Activated T-cell treated with anti-CD3 and anti-CD28 coated beads, Interleukin-2, amount 50 U/mL, for 72 hours (primary cell): ENCODE results near the gene PLXNA1. TPM values are rescaled to one million over a fixed set of nuclear protein-coding genes. Genes with fewer than 3 reads are reported as not detected.

Source experiments
- ATAC-seq, 2 donors: fragments of 150-1000 bp; cut with Tn5 transposase; replicated peaks in 1 of 2; 2 replicates each; pipeline ENCODE4 v1.10.0; 2021; ENCODE audit warnings: moderate library complexity in 2 of 2, mild to moderate bottlenecking in 1 of 2
- DNase-seq, 2 donors: peaks; one replicate each; pipeline ENCODE4 v3.0.0; 2021 to 2022; ENCODE audit warnings: mixed read lengths in 1 of 2
- H3K27ac Mint-ChIP-seq: one replicate; pipeline ENCODE4 v1.8.0; 2022; ENCODE audit warnings: mild to moderate bottlenecking, moderate library complexity, mixed read lengths
- H3K27me3 Mint-ChIP-seq: one replicate; pipeline ENCODE4 v1.8.0; 2022; ENCODE audit warnings: low read depth, mixed read lengths
- H3K36me3 Mint-ChIP-seq, 2 donors: one replicate each; pipeline ENCODE4 v1.8.0; 2022; ENCODE audit warnings: mixed read lengths in 2 of 2, mild to moderate bottlenecking in 1 of 2; ENCODE audit not compliant: insufficient read depth in 2 of 2
- H3K4me1 Mint-ChIP-seq: one replicate; pipeline ENCODE4 v1.8.0; 2022; ENCODE audit warnings: low read depth, mixed read lengths
- H3K4me3 Mint-ChIP-seq, 2 donors: one replicate each; pipeline ENCODE4 v1.8.0; 2022; ENCODE audit warnings: mild to moderate bottlenecking in 2 of 2, mixed read lengths in 2 of 2, moderate library complexity in 2 of 2
- H3K9me3 Mint-ChIP-seq, 2 donors: one replicate each; pipeline ENCODE4 v1.8.0; 2022; ENCODE audit warnings: mixed read lengths in 2 of 2
- total RNA-seq, 2 donors: library from RNA; stranded (reverse); gene quantifications; one replicate each; pipeline ENCODE4 v1.2.3, GENCODE V29; 2022

Gene PLXNA1
- total RNA-seq, 2 donors from 2014 or later: 3.7 to 5.2 TPM

DNA sequence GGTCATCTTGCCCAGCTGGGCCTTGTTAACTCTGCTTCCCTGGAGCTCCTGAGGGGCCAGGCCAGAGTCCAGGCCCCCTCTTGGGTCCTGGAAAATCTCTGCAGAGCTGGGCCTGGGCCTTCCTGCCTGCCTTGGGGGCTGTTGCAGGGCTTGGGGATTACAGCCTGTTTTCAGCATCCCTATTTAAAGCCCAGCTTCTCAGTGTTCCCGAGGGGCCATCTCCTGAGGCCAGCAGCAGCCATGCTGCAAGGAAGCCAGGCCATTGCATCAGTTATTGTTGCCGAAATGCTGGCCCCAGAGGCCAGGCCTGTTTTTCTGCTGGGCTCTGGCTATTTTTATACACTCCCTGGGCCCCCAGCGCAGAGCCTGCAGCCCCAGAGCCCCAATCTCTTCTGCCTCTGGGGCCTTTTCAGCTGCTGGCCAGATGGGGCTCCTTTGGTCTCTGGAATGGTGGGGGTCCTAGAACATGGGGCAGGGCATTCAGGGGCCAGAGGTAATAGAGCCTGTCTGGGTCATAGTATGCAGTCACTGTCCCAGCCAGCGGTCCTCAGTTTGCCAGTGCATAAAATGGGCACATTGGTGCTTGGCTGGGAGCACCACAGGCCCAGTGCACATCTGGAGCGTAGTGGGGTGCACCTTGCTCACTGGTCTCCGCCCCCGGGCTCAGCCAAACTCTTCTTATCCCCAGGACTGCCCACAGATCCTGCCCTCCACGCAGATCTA, 28.5 kb downstream of the PLXNA1 start:
- no peak for DNase-seq
- Mint-ChIP-seq H3K4me1 (no peaks in the 10 kb centered on the region), H3K27me3 (no peaks in the 10 kb centered on the region), H3K4me3 (no peak overlapping the region), H3K27ac (no peak overlapping the region), H3K9me3 (no peaks in the 10 kb centered on the region), H3K36me3 (no peaks in the 10 kb centered on the region)
- ATAC-seq: no peak

DNA sequence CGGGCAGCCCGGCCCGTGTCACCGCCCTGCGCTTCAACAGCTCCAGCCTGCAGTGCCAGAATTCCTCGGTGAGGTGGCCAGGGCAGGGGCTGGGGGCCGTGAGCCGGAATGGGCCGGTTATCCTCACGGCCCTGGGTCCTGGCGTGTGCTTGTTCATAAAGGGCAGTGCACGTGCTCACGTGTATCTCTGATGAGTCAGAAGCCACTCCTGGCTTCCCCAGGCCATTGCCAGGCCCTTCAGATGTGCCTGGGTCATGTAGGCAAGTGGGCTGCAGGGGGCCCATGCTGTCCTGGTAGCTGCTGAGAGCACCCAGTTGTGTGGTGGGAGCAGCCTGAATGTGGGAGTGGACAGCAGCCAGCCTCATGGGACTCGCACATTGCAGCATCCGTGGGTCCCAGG, 29.2 kb downstream of the PLXNA1 start:
- Mint-ChIP-seq H3K27me3 (no peaks in the 10 kb centered on the region), H3K4me1 (no peaks in the 10 kb centered on the region), H3K27ac (no peak overlapping the region), H3K9me3 (no peaks in the 10 kb centered on the region), H3K36me3 (no peaks in the 10 kb centered on the region), H3K4me3 (no peak overlapping the region)
- ATAC-seq (no peak), DNase-seq (no peak)

DNA sequence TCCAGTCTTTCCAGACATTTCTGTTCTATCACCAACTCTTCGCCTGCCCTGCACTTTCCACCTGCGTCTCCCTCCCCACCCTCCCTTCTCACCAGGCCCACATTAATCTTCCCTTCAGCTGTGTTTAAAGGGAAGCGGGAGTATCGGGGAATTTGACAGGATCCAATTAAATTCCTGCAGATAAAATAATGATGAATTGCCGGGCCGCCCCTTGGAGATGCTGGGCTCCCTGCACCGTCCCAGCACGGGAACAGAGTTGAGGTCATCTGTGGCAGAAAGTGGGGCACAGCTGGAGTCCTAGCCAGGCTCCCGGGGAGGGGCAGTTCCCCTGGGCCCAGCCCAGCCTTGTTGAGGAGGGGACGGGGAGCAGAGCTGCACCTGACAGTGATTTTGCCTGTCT, 30.3 kb downstream of the PLXNA1 start:
- H3K27ac Mint-ChIP-seq: no peak overlapping the region
- no peak for DNase-seq

DNA sequence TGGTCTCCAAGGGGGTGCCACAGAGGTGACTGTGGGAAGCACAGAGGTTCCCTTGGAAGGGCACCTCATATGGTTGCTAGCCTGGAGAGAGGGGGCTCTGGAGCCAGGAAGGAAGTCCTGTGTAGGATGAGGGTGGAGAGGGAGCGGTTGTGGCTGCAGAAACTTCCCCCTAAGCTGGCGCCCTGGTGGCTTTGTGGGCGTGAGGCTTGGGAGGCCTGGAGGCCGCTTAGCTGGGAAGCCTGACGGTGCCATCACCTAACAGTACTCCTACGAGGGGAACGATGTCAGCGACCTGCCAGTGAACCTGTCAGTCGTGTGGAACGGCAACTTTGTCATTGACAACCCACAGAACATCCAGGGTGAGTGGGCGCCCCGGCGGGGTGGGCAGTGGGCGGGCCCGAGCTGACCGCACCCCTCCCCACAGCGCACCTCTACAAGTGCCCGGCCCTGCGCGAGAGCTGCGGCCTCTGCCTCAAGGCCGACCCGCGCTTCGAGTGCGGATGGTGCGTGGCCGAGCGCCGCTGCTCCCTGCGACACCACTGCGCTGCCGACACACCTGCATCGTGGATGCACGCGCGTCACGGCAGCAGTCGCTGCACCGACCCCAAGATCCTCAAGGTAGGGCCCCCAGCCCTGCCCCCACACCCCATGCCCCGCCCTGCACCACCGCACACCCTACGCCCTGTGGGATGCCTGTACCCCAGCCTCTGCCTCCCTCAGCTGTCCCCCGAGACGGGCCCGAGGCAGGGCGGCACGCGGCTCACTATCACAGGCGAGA, 31.0 kb downstream of the PLXNA1 start:
- H3K27ac Mint-ChIP-seq: no peak overlapping the region

More for the DNA sequence above, 30.3 kb downstream of the PLXNA1 start:
- Mint-ChIP-seq H3K36me3 (no peaks in the 10 kb centered on the region), H3K9me3 (no peaks in the 10 kb centered on the region), H3K4me1 (no peaks in the 10 kb centered on the region), H3K4me3 (no peak overlapping the region), H3K27me3 (no peaks in the 10 kb centered on the region)
- no peak for ATAC-seq

DNA sequence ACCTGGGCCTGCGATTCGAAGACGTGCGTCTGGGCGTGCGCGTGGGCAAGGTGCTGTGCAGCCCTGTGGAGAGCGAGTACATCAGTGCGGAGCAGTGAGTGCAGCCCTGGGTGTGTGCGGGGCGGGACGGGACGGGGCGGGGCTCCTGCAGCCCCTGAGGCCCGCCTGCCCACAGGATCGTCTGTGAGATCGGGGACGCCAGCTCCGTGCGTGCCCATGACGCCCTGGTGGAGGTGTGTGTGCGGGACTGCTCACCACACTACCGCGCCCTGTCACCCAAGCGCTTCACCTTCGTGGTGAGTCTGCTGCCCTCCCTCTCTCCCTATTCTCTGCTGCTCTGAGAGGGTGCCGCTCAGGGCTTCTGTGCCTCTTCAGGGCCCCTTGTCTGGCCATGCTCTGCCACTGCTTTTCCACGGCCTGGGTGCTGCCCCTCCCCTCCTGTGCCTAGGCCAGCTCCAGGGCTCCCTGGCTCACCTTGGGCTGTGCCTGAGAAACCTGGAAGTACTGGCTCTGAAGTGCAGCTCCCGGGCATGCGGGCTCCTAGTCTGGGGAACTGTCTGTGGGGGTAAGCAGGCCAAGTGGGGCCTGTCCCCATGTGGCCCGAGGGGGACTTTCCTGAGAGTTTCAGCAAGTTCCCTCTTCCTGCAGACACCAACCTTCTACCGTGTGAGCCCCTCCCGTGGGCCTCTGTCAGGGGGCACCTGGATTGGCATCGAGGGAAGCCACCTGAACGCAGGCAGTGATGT, 31.8 kb downstream of the PLXNA1 start:
- no peaks in the 10 kb centered on the region for H3K36me3 Mint-ChIP-seq
- ATAC-seq: no peak
- no peak for DNase-seq

More for the DNA sequence above, 31.0 kb downstream of the PLXNA1 start:
- no peaks in the 10 kb centered on the region for H3K9me3 Mint-ChIP-seq
- DNase-seq: no peak
- no peak for ATAC-seq
- no peaks in the 10 kb centered on the region for H3K36me3 Mint-ChIP-seq
- no peak overlapping the region for H3K4me3 Mint-ChIP-seq
- H3K4me1 Mint-ChIP-seq: no peaks in the 10 kb centered on the region
- no peaks in the 10 kb centered on the region for H3K27me3 Mint-ChIP-seq

DNA sequence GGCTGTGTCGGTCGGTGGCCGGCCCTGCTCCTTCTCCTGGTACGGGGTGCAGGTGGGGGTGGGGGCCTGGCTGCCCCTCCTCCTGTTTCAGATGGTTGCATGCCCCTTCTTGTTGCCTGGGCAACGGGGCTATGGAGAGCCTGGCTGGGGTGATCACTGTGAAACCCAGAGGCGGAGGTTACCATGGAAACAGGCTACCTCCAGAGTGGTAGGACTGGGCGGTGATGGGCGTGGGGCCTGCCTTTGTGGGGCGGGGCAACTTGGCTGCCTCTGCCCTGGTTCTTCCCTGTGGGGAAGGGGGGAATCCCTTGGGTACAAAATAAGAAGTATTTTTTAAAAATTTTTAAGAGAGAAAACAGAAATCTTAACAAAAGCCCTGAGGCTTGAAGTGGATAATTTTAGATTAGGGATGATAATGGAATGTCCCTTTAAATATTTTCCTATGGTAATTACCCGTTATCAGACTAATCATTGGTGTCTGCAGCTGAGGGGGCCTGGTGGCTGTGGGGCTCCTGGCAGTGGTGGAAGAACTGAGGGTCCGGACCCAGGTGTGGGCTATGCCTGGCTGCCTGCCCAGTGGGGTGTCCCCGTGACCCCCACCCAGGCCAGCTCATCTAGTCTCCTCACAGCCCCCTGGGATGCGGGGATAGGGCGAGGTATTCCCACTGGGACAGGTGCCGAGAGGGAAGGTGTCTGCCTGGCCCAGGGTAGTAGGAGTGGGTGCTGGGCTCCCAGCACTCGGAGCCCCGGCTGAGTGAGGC, 32.5 kb downstream of the PLXNA1 start:
- DNase-seq: no peak
- no peak overlapping the region for H3K4me3 Mint-ChIP-seq
- no peaks in the 10 kb centered on the region for H3K4me1 Mint-ChIP-seq
- H3K27ac Mint-ChIP-seq: no peak overlapping the region
- no peaks in the 10 kb centered on the region for H3K36me3 Mint-ChIP-seq
- no peak for ATAC-seq
- H3K27me3 Mint-ChIP-seq: no peaks in the 10 kb centered on the region
- no peaks in the 10 kb centered on the region for H3K9me3 Mint-ChIP-seq

More for the DNA sequence above, 31.8 kb downstream of the PLXNA1 start:
- Mint-ChIP-seq H3K4me3 (no peak overlapping the region), H3K27me3 (no peaks in the 10 kb centered on the region), H3K4me1 (no peaks in the 10 kb centered on the region), H3K27ac (no peak overlapping the region), H3K9me3 (no peaks in the 10 kb centered on the region)

DNA sequence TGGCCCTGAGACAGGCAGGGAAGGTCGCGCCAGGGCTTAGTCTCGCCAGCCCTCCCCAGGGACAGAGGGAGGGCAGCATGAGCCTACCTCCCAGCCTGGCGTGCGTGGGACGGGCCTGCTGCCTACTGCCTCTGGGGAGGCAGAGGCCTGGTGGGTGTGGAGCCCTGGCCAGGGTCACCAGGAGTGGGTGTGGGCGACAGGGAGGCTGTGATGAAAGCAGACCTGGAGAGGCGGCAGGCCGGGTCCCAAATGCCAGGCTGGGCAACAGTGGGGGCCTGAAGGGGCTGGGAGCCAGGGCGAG, 33.1 kb downstream of the PLXNA1 start:
- H3K27ac Mint-ChIP-seq: no peak overlapping the region
- ATAC-seq (no peak), DNase-seq (no peak)
- H3K4me1 Mint-ChIP-seq: no peaks in the 10 kb centered on the region
- H3K4me3 Mint-ChIP-seq: no peak overlapping the region
- H3K36me3 Mint-ChIP-seq: no peaks in the 10 kb centered on the region
- no peaks in the 10 kb centered on the region for H3K9me3 Mint-ChIP-seq
- no peaks in the 10 kb centered on the region for H3K27me3 Mint-ChIP-seq

DNA sequence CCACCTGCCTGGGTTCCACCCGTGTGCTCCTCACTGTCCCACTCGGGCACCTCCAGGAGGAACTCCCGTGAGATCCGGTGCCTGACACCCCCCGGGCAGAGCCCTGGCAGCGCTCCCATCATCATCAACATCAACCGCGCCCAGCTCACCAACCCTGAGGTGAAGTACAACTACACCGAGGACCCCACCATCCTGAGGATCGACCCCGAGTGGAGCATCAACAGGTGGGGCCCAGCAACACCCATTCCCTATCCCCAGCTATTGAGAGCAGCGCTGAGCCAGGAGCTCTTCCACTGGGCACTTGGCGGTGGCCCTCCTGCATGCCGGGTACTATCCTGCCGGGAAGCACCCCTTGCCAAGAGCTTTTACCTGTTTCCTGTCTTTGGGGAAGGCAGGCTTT, 33.5 kb downstream of the PLXNA1 start:
- no peaks in the 10 kb centered on the region for H3K4me1 Mint-ChIP-seq
- no peak overlapping the region for H3K4me3 Mint-ChIP-seq
- DNase-seq (no peak), ATAC-seq (no peak)
- H3K36me3 Mint-ChIP-seq: no peaks in the 10 kb centered on the region
- H3K9me3 Mint-ChIP-seq: no peaks in the 10 kb centered on the region
- no peak overlapping the region for H3K27ac Mint-ChIP-seq
- no peaks in the 10 kb centered on the region for H3K27me3 Mint-ChIP-seq

DNA sequence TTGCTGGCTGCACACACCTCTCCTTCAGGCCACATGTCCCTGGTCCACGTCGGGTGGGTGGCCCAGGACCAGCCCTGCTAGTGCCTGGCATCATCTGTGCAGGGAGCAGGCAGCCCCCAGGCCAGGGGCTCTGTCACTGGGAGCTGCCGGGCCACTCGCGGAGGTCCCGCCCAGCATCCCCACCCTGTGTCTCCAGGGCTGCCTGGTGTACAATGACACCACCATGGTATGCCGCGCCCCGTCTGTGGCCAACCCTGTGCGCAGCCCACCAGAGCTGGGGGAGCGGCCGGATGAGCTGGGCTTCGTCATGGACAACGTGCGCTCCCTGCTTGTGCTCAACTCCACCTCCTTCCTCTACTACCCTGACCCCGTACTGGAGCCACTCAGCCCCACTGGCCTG, 34.3 kb downstream of the PLXNA1 start:
- H3K27ac Mint-ChIP-seq: no peak overlapping the region
- no peaks in the 10 kb centered on the region for H3K9me3 Mint-ChIP-seq
- H3K27me3 Mint-ChIP-seq: no peaks in the 10 kb centered on the region
- H3K4me1 Mint-ChIP-seq: no peaks in the 10 kb centered on the region
- ATAC-seq (no peak), DNase-seq (no peak)
- no peaks in the 10 kb centered on the region for H3K36me3 Mint-ChIP-seq
- H3K4me3 Mint-ChIP-seq: no peak overlapping the region

DNA sequence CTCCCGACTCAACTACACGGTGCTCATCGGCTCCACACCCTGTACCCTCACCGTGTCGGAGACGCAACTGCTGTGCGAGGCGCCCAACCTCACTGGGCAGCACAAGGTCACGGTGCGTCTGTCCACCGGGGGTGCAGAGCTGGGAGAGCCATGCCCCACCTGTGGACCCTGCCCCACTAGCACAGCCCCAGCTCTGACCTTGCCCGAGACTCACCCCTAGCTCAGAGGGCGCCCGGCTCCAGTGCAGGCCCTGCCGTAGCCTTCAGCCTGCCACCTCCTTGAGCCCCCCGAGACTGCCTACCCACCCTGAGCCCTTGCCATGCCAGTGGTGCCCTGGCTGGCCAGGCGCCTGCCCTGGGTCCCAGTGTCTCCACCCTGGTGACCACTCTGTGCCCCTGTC, 34.9 kb downstream of the PLXNA1 start:
- DNase-seq (no peak), ATAC-seq (no peak)
- H3K27me3 Mint-ChIP-seq: no peaks in the 10 kb centered on the region
- H3K36me3 Mint-ChIP-seq: no peaks in the 10 kb centered on the region
- no peak overlapping the region for H3K4me3 Mint-ChIP-seq
- no peak overlapping the region for H3K27ac Mint-ChIP-seq
- H3K9me3 Mint-ChIP-seq: no peaks in the 10 kb centered on the region
- H3K4me1 Mint-ChIP-seq: no peaks in the 10 kb centered on the region

DNA sequence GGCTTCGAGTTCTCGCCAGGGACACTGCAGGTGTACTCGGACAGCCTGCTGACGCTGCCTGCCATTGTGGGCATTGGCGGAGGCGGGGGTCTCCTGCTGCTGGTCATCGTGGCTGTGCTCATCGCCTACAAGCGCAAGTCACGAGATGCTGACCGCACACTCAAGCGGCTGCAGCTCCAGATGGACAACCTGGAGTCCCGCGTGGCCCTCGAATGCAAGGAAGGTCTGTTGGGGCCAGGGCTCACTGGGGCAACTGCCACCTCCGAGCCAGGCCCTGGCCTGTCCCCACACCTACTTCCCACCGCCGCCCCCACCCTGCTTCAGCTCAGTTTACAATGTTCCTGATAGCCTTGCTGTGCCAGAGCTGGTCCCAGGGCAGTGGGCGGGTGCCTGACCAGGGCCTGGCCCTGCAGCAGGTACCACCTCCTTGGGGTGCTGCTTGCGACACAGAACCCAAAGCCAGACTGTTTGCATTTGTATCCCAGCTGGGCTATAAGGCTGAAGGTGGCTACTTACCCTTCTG, 35.5 kb downstream of the PLXNA1 start:
- H3K4me1 Mint-ChIP-seq: no peaks in the 10 kb centered on the region
- no peak for ATAC-seq

DNA sequence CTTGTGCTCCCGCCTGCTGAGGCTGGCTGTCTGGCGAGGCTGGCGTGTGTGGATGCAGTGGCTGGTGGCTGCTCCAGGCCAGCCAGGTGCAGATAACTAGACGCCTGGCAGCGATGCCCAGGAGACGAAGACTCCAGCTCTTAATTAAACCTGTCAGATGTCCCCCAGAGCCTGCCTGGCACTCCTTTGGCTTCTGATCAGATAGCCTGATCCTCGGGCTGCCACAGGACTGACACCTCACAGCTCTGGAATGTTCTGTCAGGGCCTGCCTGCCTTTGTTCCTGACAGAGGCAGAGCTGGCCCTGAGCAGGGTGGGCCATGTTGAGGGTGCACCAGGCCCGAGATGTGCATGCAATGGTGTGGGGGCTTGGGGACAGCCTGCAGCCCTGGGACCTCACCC, 36.5 kb downstream of the PLXNA1 start:
- no peak for ATAC-seq
- H3K4me1 Mint-ChIP-seq: no peaks in the 10 kb centered on the region
- no peak for DNase-seq
- no peaks in the 10 kb centered on the region for H3K27me3 Mint-ChIP-seq
- no peaks in the 10 kb centered on the region for H3K9me3 Mint-ChIP-seq
- H3K27ac Mint-ChIP-seq: no peak overlapping the region
- no peaks in the 10 kb centered on the region for H3K36me3 Mint-ChIP-seq
- H3K4me3 Mint-ChIP-seq: no peak overlapping the region

More for the DNA sequence above, 35.5 kb downstream of the PLXNA1 start:
- Mint-ChIP-seq H3K27ac (no peak overlapping the region), H3K36me3 (no peaks in the 10 kb centered on the region), H3K9me3 (no peaks in the 10 kb centered on the region), H3K27me3 (no peaks in the 10 kb centered on the region), H3K4me3 (no peak overlapping the region)
- no peak for DNase-seq

DNA sequence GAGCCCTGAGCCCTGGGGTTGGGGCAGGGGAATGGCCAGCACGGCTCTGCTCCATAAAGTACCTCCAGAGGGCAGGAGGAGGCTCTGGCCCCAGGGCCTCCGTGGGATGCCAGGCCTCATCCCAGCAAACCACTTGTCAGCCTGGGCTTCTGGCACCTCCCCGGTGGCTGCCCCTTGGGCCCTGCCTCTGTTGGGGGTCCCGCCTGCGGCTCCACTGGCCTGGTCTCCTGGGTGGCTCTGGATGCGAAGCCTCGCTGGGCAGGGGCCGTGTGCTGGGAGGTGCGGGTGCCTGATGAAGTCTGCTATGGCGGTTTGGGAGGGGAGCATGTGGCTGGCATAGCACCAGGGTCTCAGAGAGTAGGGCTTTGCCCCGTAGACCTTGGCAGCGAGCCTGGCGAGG, 37.6 kb downstream of the PLXNA1 start:
- Mint-ChIP-seq H3K27me3 (no peaks in the 10 kb centered on the region), H3K4me3 (no peak overlapping the region), H3K4me1 (no peaks in the 10 kb centered on the region), H3K27ac (no peak overlapping the region), H3K36me3 (no peaks in the 10 kb centered on the region), H3K9me3 (no peaks in the 10 kb centered on the region)
- no peak for ATAC-seq
- DNase-seq: no peak
